Anterior cingulate cortex (tissue), 58 donors: Measurements from ENCODE around the gene CCDC85A.
A peak's percentile ranks its signal among the peaks of the same experiment; 100 is the strongest.

Experiments
- DNase-seq, 58 donors: peaks; one replicate each; lab custom pipeline; 2025; lab: John Stamatoyannopoulos, UW

CCDC85A gene

DNA sequence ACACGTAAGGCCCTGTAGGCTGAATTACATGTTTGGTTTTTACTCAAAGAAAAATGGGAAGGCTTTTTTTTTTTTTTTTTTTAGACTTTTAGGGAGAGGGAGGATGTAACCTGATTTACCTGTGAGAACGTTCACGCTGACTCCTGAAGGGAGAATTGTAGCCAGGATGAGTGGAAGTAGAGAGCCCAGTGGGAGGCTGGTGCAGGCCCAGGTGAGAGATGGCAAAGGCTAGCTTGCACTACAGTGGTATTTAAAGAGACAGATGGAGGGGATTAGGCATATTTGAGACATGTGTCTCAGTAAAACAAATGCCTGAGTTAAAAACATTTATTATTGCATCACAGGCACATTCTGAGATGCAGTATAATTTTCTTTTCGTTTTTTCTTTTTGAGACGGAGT is 107.9 kb downstream of the CCDC85A start:
- no peak for DNase-seq

- DNase-seq = no peak
Measured at GRCh38 chr2:56292951-56293350, 109.2 kb downstream of the CCDC85A start.

DNA sequence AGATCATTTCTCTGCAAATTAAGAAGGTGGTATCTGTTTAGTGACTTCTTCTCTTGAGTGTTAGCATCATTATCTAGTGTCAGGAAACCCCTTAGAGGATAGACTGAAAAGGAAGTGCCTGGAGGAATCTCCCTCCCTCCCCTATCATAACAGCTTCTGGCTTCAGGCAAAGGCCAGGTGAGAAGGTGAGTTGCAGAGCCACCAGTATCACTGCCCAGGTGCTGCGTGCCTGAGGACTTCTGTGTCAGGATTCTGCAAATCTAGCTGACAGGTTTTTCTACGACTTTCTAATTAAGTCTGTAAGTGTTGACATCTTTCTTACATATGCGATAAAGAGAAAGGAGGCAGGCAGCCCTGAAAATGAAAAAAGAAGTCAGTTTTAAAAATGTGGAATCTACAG is 111.9 kb downstream of the CCDC85A start:
- no peak for DNase-seq

- DNase-seq = no peak
Measured at GRCh38 chr2:56297671-56298070, 113.9 kb downstream of the CCDC85A start.

- DNase-seq = no peak
Measured at GRCh38 chr2:56299171-56299691, 115.4 kb downstream of the CCDC85A start.

DNA sequence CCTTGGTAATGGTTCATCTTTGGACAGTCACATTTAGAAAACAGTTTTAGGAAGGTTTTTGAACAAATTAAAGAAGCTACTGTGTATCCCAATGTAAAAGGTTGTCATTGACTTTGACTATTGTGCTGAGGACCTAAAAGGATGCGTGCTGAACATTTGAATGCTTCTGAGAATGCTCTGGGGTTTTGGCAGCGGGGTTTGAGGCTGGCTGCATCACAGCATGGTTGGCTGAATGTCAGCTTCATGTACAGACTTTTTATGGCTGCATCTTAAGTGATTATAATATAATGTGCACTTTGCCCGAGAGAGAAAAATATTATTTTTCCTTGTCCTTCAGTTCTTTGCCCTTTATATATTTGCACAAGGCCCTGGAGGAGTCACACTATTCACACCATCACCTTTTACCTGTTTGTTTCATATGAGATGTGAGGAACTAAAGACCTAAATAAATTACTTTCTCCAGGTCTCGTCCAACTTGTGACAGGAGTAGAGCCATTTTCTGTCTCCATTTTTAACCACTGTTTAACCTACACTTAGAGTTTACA is 125.9 kb downstream of the CCDC85A start:
- DNase-seq = no peak

DNA sequence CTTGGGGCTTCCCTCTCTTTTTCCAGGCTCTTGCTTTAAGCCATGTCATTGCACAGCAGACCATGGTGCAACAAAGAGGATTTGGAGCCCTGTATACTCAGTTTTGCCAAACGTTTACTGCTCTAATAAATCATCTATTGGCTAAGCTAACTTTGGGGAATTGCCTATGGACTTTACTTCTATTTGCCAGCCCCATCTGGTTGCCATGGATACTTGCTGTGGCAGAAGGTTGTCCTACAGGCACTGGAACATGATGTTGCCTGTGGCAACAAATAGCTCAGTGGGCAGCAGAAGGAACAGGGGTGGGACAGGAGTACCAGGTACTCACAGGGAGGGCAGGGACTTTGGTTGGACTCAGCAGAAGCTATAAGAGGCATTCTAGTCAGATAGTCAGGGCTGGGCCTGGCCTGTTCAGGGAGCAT is 129.7 kb downstream of the CCDC85A start:
- DNase-seq = peak in 20 of 58 donors; percentile 5 to 73 (median 19)

DNA sequence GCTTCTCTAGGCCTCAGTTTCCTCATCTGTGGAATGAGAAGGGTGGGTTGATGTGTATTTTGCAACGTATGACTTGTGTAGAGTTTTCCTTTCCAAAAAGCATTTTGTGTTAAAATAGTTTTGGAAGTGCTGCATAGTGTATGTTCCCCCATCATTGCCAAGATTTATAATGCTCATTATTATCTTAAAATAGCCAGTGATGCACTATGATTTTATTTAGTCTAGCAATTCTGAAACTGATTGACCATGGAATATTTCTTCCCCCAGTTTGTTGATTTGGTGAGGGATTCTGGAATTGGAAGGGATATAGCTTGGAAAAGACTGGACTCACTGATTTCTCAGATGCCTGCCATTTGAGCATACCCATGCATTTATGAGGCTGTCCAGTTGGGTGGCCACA is 130.6 kb downstream of the CCDC85A start:
- DNase-seq = no peak

DNA sequence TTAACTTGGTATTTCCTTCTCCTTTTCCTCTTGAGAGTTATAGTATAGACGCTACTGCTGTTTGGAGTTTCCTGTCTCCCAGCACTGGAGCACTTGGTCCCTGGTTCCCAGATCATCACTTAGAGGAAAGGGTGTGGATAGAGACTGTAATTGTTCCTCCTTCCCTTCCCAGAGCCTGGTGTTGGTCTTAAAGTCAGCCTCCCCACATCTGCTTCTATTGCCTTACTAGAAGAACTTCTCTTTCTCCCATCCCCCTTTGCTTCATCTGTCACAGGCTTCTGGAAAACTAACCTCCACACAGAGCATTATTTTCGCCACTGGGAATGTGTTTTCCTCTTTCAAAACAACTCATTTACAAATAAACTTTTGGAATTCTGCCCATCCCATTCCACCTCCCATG is 131.0 kb downstream of the CCDC85A start:
- DNase-seq = no peak

GRCh38 chr2:56315376-56315775 is 131.6 kb downstream of the CCDC85A start:
- DNase-seq = no peak

DNA sequence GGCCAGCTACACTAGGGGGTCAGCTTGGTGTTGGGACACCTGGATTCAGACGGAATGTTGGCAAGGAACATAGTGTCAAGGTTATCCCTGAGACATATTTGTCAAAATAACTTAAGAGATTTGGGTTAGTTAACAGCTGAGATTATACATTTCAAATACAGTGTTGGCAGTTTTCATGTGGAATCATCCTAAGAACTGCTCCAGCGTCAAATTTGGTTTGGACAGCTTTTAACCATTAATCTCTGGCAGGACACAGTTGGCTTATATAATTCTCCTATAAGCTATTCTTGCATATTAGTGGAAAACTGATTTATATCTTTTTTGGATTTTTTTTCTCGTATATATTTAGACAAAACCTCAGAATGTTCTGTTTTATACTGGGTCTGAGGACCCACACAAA is 132.2 kb downstream of the CCDC85A start:
- DNase-seq = no peak

DNA sequence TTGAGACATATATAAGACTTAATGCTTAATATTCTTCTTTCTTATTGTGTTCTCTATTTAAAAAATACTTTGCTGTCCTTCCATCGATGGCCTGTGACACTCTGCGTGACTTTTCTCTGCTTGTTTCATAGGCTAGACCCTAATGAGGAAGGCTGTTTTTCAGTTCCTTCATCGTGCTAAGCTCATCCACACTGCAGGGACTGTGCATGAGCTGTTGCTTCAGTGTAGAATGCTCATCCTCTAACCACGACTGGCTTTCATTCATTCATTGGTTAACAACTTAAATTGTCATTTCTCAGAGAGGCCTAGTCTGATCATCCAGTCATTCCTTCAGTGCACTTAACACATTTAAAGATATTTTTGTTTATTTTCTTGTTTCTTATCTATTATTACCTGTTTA is 134.4 kb downstream of the CCDC85A start:
- no peak for DNase-seq

GRCh38 chr2:56325661-56326345 is 142.0 kb downstream of the CCDC85A start:
- DNase-seq = no peak

GRCh38 chr2:56326346-56326741 is 142.6 kb downstream of the CCDC85A start:
- no peak for DNase-seq

DNA sequence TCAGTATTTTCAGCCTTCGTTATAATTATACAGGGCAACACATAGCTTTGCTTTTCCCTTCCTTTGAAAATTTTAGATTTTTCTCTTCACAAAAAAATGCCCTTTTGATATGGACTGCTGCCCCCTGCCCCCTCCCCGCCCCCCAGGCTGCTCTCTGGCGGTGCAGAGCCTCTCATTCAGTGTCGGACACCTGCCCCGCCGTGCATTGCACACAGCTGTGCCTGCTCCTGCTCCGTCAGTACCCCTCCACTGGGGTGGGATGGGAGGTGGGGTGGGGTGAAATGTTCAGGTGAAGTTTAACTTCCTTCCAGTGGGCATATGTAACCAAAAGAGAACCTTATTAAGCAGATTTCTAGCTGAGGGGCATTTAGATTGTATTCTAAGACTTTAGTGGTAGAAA is 148.0 kb downstream of the CCDC85A start:
- no peak for DNase-seq

DNA sequence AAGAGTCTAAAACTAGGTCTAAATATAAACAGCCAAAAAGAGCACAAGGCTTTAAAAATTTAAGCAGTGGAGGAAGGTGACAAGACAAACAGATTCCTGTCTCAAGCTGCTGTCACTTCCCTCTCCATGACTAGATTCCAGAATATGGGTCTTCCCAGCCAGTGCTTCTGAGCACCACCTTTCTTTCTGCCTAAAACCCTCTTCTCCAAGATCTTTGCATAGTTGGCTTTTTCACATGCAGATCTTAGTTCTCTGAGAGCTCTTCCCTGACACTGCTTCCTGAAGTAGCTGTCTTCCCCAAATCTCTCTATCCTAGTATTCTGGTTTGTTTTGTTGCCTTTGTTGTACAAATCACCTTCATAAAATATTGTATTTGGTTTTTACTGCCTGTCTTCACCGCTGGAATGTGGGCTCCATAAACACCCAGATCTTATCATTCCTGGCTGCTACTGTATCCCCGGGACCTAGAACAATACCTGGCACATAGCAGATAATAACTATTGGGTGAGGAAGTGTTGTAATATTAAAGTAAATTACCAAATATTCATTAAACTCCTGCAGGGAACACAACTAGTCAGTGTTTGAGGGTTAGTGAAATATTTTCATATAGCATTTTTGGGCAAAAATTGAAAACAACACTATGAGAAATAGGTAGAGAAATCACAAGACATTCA is 150.2 kb downstream of the CCDC85A start:
- no peak for DNase-seq

DNA sequence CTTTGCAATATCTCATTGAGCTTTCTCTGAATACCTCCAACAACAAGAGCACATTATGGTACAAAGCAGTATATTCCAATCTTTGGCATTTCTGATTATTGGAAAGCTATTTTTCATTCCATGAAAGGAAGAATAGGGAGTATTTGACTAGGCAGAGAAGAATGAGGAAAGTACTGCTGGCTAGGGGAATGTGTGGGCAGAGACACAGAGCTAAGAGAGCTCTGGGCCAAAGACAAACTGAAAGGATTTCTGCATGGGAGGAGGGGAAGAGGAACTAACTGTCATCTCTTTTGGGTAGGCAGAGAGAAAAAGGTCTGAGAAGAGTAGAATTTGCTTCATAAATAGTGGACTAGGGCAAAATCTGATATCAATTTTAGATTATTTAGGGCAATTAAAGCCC is 150.8 kb downstream of the CCDC85A start:
- DNase-seq = peak in 2 of 58 donors; percentile 31 to 36

GRCh38 chr2:56335101-56335500 is 151.3 kb downstream of the CCDC85A start:
- DNase-seq = no peak

DNA sequence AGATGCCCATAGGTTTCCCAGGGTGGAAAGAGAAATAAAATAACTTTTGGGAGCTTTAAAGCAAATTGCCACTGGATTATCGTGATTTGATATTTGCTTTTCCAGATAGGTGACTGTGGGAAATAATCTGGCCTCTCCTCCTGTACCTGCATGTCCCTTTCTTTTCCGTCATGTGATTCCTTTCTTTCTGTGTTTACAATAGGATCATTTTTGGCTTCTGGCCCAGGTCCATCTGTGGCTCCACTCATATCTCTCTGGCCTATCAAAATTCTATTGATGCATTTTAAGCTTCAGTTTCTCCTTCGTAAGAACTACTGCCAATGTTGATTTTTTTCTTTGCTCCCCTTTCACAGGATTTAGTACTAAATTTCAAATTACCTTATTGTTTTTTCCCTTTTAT is 153.6 kb downstream of the CCDC85A start:
- DNase-seq = no peak

DNA sequence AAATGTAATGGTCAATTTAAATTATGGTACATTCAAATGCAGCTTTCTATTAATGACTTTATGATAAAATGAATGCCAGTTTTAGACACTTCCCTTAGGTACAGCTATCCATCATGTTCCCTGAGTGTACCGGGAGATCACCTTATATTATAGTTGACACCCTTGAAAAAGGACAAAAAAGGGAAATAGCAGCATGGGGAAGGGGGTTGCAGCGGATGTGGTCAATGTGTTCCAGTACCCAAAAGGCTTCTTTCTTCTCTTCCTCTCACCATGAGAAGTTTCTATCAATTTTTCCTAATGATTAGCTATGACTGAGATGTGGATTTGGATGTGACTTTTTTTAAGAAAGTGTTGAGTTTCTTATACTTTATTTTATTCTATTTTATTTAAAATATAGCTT is 154.4 kb downstream of the CCDC85A start:
- DNase-seq = no peak

- no peak for DNase-seq
Measured at GRCh38 chr2:56344771-56345170, 161.0 kb downstream of the CCDC85A start.

- DNase-seq = no peak
Measured at GRCh38 chr2:56347881-56348280, 164.1 kb downstream of the CCDC85A start.
